ENCODE results near the gene EEIG2. TPM values are rescaled to one million over a fixed set of nuclear protein-coding genes. Genes with fewer than 3 reads are reported as not detected.

EEIG2 gene
- total RNA-seq, 2 donors from 2014 or later = 7.0 to 9.2 TPM

DNA sequence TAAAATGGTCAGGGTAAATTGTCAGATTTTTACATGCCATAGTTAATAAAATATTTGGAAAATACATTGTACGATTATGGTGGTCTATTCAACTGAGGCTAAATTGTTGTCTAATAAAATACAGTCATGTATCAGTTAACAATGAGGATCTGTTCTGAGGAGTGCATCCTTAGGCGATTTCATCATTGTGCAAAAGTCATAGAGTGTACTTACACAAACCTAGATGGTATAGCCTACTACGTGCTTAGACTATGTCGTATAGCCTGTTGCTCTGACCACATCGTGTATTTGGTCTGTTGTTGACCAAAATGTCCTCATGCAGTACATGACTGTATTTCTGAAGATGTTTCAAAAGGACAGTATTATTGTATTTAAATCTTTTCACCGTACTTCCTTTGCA, 5.2 kb downstream of the EEIG2 start:
- no peaks in the 10 kb centered on the region for H3K9me3 ChIP-seq
- intact Hi-C loops (cut with DNase I) = loop anchor here (10.0 kb wide), 1 partner anchor 50 kb away; no protein-coding TSS in a partner anchor
- no peaks in the 10 kb centered on the region for H3K36me3 ChIP-seq (replicated peaks in 1 of 2; ENCODE audit: insufficient read depth in 1 of 2, low read depth in 2 of 2)
- ATAC-seq = no peak
- no peak overlapping the region for H3K27ac ChIP-seq
- H3K4me3 ChIP-seq = no peak overlapping the region
- WGBS, 2 donors = 85 to 91% methylated on average over 6 of the region's 6 CpGs
- no peaks in the 10 kb centered on the region for H3K27me3 ChIP-seq
- TF ChIP-seq, protein P1, sequence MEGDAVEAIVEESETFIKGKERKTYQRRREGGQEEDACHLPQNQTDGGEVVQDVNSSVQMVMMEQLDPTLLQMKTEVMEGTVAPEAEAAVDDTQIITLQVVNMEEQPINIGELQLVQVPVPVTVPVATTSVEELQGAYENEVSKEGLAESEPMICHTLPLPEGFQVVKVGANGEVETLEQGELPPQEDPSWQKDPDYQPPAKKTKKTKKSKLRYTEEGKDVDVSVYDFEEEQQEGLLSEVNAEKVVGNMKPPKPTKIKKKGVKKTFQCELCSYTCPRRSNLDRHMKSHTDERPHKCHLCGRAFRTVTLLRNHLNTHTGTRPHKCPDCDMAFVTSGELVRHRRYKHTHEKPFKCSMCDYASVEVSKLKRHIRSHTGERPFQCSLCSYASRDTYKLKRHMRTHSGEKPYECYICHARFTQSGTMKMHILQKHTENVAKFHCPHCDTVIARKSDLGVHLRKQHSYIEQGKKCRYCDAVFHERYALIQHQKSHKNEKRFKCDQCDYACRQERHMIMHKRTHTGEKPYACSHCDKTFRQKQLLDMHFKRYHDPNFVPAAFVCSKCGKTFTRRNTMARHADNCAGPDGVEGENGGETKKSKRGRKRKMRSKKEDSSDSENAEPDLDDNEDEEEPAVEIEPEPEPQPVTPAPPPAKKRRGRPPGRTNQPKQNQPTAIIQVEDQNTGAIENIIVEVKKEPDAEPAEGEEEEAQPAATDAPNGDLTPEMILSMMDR (IDR thresholded peaks at IDR 0.05) = no peak
- no peak for TF ChIP-seq POLR2A (IDR thresholded peaks at IDR 0.05)
- peaks cover 21% of the 10 kb centered on the region for H3K4me1 ChIP-seq
- no peak for DNase-seq

DNA sequence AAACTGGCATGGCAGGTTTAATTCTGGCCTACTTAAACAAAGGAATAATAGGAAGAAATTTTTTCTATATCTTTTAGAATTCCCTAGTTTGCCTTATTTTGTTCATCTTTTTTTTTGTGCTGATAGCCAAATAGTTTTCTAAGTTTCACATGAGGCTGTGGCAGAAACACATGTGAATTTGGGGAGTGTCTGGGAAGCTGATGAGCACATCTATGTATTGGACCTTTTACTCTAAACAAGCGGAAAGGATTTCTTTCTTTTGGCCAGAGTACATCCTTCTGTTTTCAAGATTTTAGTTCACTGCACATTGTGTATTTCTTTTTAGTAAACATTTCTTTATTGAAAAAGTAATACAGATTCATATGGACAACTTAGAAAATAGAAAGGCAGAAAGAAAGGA, 5.6 kb downstream of the EEIG2 start:
- Histone ChIP-seq H3K4me3 (no peak overlapping the region), H3K27ac (no peak overlapping the region), H3K4me1 (peaks cover 21% of the 10 kb centered on the region), H3K36me3 (replicated peaks in 1 of 2; ENCODE audit: insufficient read depth in 1 of 2, low read depth in 2 of 2) (no peaks in the 10 kb centered on the region), H3K27me3 (no peaks in the 10 kb centered on the region), H3K9me3 (no peaks in the 10 kb centered on the region)
- DNase-seq (no peak), ATAC-seq (no peak)
- WGBS, 2 donors = 86 to 95% methylated on average over 1 of the region's 1 CpG
- intact Hi-C loops (cut with DNase I) = loop anchor here (10.0 kb wide), 1 partner anchor 51 kb away; no protein-coding TSS in a partner anchor
- TF ChIP-seq, protein P1 (IDR thresholded peaks at IDR 0.05) = no peak
- TF ChIP-seq POLR2A (IDR thresholded peaks at IDR 0.05) = no peak

DNA sequence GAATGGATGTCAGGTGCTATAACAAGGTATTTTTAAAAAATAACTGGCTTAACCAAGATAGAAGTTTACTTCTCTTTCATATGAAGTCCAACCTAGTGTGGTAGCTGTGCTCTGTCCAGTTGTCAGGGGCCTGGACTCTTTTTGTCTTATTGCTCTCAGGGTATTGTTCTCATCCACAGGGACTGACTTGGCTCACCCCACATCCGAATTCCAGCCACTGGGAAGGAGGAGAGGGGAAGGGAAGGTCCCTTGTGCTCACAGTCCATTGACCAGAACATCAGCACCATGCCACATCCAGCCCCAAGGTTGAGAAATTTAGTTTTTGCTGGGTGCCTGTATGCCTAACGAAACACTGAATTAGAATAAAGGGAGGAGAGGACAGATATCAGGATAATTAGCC, 8.7 kb downstream of the EEIG2 start:
- intact Hi-C loops (cut with DNase I) = loop anchor here (10.0 kb wide), 1 partner anchor 54 kb away; no protein-coding TSS in a partner anchor
- TF ChIP-seq, protein P1 (IDR thresholded peaks at IDR 0.05) = no peak
- no peak for TF ChIP-seq POLR2A (IDR thresholded peaks at IDR 0.05)
- Histone ChIP-seq H3K36me3 (replicated peaks in 1 of 2; ENCODE audit: insufficient read depth in 1 of 2, low read depth in 2 of 2) (no peaks in the 10 kb centered on the region), H3K27me3 (no peaks in the 10 kb centered on the region), H3K4me1 (no peaks in the 10 kb centered on the region), H3K4me3 (no peak overlapping the region), H3K9me3 (no peaks in the 10 kb centered on the region), H3K27ac (no peak overlapping the region)
- ATAC-seq (no peak), DNase-seq (no peak)
- WGBS, 2 donors = 75 to 86% methylated on average over 2 of the region's 2 CpGs

DNA sequence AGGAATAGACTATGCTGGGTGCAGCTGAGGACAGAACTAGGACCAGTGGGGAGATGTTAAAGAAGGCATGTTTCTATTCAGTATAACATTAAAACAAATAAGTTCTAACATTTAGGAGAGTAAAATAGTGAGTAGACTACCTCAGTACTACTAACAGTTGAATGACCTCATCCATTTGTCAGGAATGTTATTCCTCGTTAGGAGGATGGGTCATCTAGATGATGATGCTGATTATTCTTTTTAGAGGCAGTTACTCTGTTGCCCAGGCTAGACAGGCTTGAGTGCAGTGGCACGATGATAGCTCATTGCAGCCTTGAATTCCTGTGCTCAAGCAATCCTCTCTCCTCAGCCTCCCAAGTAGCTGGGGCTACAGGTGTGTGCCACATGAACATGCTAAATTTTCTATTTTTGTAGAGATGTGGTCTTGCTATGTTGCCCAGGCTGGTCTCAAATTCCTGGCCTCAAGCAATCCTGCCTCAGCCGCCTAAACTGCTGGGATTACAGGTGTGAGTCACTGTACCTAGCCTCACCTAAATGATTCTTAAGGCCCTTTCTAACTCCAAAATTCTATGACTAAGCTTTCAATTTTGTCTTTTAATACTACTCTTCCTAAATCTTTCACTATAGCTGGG, 9.3 kb downstream of the EEIG2 start:
- no peak for TF ChIP-seq POLR2A (IDR thresholded peaks at IDR 0.05)
- TF ChIP-seq, protein P1 (IDR thresholded peaks at IDR 0.05) = no peak
- no peak for ATAC-seq
- 90 to 93% methylated on average over 3 of the region's 3 CpGs for WGBS, 2 donors
- no peaks in the 10 kb centered on the region for H3K27me3 ChIP-seq
- no peak overlapping the region for H3K4me3 ChIP-seq
- H3K9me3 ChIP-seq = no peaks in the 10 kb centered on the region
- no peaks in the 10 kb centered on the region for H3K4me1 ChIP-seq
- DNase-seq = no peak
- intact Hi-C loops (cut with DNase I) = loop anchor here (10.0 kb wide), 1 partner anchor 54 kb away; no protein-coding TSS in a partner anchor
- H3K27ac ChIP-seq = no peak overlapping the region
- no peaks in the 10 kb centered on the region for H3K36me3 ChIP-seq (replicated peaks in 1 of 2; ENCODE audit: insufficient read depth in 1 of 2, low read depth in 2 of 2)

DNA sequence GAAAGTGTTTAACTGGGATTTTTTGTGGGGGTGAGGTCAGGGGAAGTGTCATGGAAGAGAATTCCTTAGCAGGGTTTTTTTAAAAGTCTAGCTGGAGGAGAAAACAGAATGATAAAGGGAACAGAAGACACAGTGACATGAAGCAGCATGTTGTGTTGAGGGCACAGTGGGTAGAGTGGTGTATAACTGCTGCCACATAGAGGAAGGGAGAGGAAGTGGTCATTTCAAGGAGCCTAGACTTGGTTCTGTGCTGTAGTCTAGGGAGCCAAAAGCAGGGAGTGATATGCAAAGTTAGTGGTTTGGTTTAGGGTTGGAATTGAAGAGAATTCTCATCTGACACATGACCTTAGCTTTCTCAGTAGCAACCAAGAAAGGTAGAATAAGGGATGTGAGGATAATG, 10.2 kb downstream of the EEIG2 start:
- H3K4me1 ChIP-seq = no peaks in the 10 kb centered on the region
- H3K4me3 ChIP-seq = no peak overlapping the region
- TF ChIP-seq, protein P1 (IDR thresholded peaks at IDR 0.05) = peak in 4 of 7 experiments; percentile 26 to 42 (median 33)
- TF ChIP-seq POLR2A (IDR thresholded peaks at IDR 0.05) = no peak
- H3K27ac ChIP-seq = no peak overlapping the region
- intact Hi-C loops (cut with DNase I) = no loop called here
- DNase-seq (no peak), ATAC-seq (peak; percentile 71)
- H3K27me3 ChIP-seq = no peaks in the 10 kb centered on the region
- H3K9me3 ChIP-seq = no peaks in the 10 kb centered on the region
- H3K36me3 ChIP-seq (replicated peaks in 1 of 2; ENCODE audit: insufficient read depth in 1 of 2, low read depth in 2 of 2) = no peaks in the 10 kb centered on the region

Data from body of pancreas (tissue), 4 donors.